Stomach (tissue), 4 donors: ENCODE measurements around the gene SLC18A3.

ENCODE experiments used
- CTCF ChIP-seq, 7 experiments: fragments of 450-650 bp in 4 of 7; fragments of 200-600 bp in 3 of 7; sonication (generic) in 3 of 7; IDR thresholded peaks; one replicate each; pipeline ENCODE4 v1.5.1; 2016 to 2019; ENCODE audit warnings: antibody characterized with exemption in 7 of 7, control low read depth in 2 of 7, mild to moderate bottlenecking in 1 of 7
- POLR2A ChIP-seq, 4 donors: fragments of 450-650 bp; IDR thresholded peaks; one replicate each; pipeline ENCODE4 v1.6.1; 2016; ENCODE audit warnings: antibody characterized with exemption in 4 of 4, control low read depth in 2 of 4, mild to moderate bottlenecking in 1 of 4, moderate library complexity in 1 of 4

- TF ChIP-seq CTCF (IDR thresholded peaks at IDR 0.05) (no peak), POLR2A (IDR thresholded peaks at IDR 0.05) (no peak)
These were observed 612 bp upstream of the SLC18A3 start for GRCh38 chr10:49609283-49610113.
